Testis (tissue), 2 donors: ENCODE data around the gene CAMK2D.

Experiments used
- POLR2A ChIP-seq: fragments of 450-650 bp; IDR thresholded peaks from one replicate; pipeline ENCODE4 v1.6.1; 2017; ENCODE audit warnings: antibody characterized with exemption, mild to moderate bottlenecking, moderate library complexity
- TF ChIP-seq, protein P1 (sequence below), 3 experiments: fragments of 450-650 bp in 2 of 3; fragments of 200-600 bp in 1 of 3; sonication (generic) in 1 of 3; IDR thresholded peaks; one replicate each; pipeline ENCODE4 v1.5.1; 2016 to 2019; ENCODE audit warnings: antibody characterized with exemption in 3 of 3, mild to moderate bottlenecking in 2 of 3, moderate library complexity in 1 of 3

DNA sequence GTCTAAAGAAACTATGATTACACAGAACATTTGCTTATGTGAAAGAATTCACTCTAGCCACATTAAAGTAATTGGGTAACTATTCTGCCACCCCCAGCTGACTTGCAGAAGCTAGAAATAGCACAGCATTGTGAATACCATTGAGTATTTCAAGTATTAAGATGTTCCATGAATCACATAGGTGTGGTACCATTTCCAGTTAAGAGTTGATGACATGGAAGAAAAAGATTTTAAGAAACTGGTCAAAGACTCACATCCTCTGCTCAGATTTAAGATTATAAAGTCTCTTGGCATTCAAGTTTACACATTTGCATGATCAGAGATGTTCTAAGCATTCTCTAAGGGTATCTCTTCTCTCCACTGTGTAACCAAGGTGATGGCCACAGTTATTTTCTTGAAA, 287.5 kb downstream of the CAMK2D start:
- no peak for TF ChIP-seq POLR2A
- TF ChIP-seq, protein P1, sequence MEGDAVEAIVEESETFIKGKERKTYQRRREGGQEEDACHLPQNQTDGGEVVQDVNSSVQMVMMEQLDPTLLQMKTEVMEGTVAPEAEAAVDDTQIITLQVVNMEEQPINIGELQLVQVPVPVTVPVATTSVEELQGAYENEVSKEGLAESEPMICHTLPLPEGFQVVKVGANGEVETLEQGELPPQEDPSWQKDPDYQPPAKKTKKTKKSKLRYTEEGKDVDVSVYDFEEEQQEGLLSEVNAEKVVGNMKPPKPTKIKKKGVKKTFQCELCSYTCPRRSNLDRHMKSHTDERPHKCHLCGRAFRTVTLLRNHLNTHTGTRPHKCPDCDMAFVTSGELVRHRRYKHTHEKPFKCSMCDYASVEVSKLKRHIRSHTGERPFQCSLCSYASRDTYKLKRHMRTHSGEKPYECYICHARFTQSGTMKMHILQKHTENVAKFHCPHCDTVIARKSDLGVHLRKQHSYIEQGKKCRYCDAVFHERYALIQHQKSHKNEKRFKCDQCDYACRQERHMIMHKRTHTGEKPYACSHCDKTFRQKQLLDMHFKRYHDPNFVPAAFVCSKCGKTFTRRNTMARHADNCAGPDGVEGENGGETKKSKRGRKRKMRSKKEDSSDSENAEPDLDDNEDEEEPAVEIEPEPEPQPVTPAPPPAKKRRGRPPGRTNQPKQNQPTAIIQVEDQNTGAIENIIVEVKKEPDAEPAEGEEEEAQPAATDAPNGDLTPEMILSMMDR (IDR thresholded peaks at IDR 0.05), result no peak
